ENCODE results near the gene ZBTB7C. TPM values are rescaled to one million over a fixed set of nuclear protein-coding genes. Genes with fewer than 3 reads are reported as not detected.

The ZBTB7C gene
- total RNA-seq, 2 donors from 2014 or later: 0.04 to 0.40 TPM

DNA sequence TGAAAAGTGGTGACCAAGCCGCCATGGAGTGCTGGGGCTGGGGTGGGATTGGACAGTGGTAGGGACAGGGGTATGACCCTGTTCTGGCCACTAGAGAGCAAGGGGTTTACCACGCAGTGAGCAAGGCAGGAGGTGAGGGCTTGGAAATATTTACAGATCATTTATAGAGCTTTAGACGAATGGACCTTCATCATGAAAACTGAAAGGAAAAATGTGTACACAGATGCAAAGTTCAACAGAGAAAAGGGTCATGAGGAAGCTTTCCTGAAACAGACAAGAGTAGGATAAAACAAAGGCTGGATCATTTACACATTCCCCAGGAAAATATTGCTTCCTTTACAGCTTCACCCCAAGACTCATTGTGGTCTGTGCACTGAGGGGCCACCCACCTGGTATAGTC is 348.2 kb downstream of the ZBTB7C start:
- Mint-ChIP-seq H3K36me3 (ENCODE audit: low read depth) (no peaks in the 10 kb centered on the region), H3K27ac (no peak overlapping the region), H3K4me3 (no peak overlapping the region), H3K4me1 (peaks cover 3% of the 10 kb centered on the region), H3K27me3 (peaks cover 33% of the 10 kb centered on the region), H3K9me3 (peaks cover 3% of the 10 kb centered on the region)
- ATAC-seq (replicated peaks): no peak

GRCh38 chr18:48060346-48060745 is 348.8 kb downstream of the ZBTB7C start:
- H3K27ac Mint-ChIP-seq: no peak overlapping the region
- peaks cover 3% of the 10 kb centered on the region for H3K4me1 Mint-ChIP-seq
- peaks cover 3% of the 10 kb centered on the region for H3K9me3 Mint-ChIP-seq
- no peak for ATAC-seq (replicated peaks)
- no peaks in the 10 kb centered on the region for H3K36me3 Mint-ChIP-seq (ENCODE audit: low read depth)
- H3K4me3 Mint-ChIP-seq: no peak overlapping the region
- peaks cover 38% of the 10 kb centered on the region for H3K27me3 Mint-ChIP-seq

GRCh38 chr18:48059455-48060010 is 349.6 kb downstream of the ZBTB7C start:
- no peaks in the 10 kb centered on the region for H3K36me3 Mint-ChIP-seq (ENCODE audit: low read depth)
- ATAC-seq (replicated peaks): no peak
- H3K9me3 Mint-ChIP-seq: peaks cover 3% of the 10 kb centered on the region
- peaks cover 3% of the 10 kb centered on the region for H3K4me1 Mint-ChIP-seq
- H3K27ac Mint-ChIP-seq: no peak overlapping the region
- H3K27me3 Mint-ChIP-seq: peaks cover 43% of the 10 kb centered on the region
- H3K4me3 Mint-ChIP-seq: no peak overlapping the region

DNA sequence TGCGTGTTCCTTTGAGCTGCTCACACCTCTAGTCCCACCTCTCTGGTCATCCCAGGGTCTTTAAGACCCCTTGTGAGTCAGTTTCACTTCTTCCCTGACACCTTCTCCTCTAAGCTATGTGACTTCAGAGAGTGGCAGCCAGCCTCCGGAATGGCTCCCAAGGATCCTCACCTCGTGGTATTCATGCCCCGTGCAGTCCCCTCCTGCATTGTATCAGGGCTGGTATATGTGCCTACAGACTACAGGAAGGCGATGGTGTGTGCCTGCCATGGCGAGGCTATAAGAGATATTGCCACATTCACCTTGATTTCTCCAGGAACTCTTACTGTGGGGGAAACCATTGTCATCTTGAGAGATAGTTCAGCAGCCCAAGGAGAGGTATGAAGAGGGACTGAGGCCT is 350.7 kb downstream of the ZBTB7C start:
- peaks cover 3% of the 10 kb centered on the region for H3K4me1 Mint-ChIP-seq
- ATAC-seq (replicated peaks): no peak
- peaks cover 51% of the 10 kb centered on the region for H3K27me3 Mint-ChIP-seq
- H3K36me3 Mint-ChIP-seq (ENCODE audit: low read depth): no peaks in the 10 kb centered on the region
- no peak overlapping the region for H3K27ac Mint-ChIP-seq
- no peak overlapping the region for H3K4me3 Mint-ChIP-seq
- peaks cover 3% of the 10 kb centered on the region for H3K9me3 Mint-ChIP-seq

- peaks cover 48% of the 10 kb centered on the region for H3K27me3 Mint-ChIP-seq
- ATAC-seq (replicated peaks): no peak
- no peak overlapping the region for H3K27ac Mint-ChIP-seq
- no peak overlapping the region for H3K4me3 Mint-ChIP-seq
- H3K9me3 Mint-ChIP-seq: peaks cover 3% of the 10 kb centered on the region
- no peaks in the 10 kb centered on the region for H3K36me3 Mint-ChIP-seq (ENCODE audit: low read depth)
- peaks cover 3% of the 10 kb centered on the region for H3K4me1 Mint-ChIP-seq
These were observed 352.2 kb downstream of the ZBTB7C start for GRCh38 chr18:48057018-48057417.

DNA sequence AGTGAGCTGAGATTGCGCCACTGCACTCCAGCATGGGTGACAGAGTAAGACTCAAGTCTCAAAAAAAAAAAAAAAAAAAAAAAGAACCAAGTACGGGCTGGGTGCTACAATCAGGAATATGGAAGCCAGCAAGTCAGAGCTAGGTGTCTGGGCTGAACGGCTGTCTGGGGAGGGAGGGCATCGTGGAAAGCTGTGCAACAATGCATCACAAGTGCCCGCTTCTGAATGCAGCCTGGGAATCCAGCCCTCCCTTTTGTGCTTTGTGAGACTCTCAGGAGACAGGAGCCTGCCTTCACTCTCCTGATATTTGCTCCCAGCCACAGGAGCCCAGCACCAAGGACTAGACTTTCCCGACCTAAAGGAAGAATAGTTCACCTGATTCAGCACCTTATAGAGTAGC is 353.8 kb downstream of the ZBTB7C start:
- H3K4me1 Mint-ChIP-seq: no peaks in the 10 kb centered on the region
- H3K4me3 Mint-ChIP-seq: no peak overlapping the region
- no peaks in the 10 kb centered on the region for H3K36me3 Mint-ChIP-seq (ENCODE audit: low read depth)
- peaks cover 53% of the 10 kb centered on the region for H3K27me3 Mint-ChIP-seq
- H3K27ac Mint-ChIP-seq: no peak overlapping the region
- H3K9me3 Mint-ChIP-seq: peaks cover 3% of the 10 kb centered on the region
- no peak for ATAC-seq (replicated peaks)

DNA sequence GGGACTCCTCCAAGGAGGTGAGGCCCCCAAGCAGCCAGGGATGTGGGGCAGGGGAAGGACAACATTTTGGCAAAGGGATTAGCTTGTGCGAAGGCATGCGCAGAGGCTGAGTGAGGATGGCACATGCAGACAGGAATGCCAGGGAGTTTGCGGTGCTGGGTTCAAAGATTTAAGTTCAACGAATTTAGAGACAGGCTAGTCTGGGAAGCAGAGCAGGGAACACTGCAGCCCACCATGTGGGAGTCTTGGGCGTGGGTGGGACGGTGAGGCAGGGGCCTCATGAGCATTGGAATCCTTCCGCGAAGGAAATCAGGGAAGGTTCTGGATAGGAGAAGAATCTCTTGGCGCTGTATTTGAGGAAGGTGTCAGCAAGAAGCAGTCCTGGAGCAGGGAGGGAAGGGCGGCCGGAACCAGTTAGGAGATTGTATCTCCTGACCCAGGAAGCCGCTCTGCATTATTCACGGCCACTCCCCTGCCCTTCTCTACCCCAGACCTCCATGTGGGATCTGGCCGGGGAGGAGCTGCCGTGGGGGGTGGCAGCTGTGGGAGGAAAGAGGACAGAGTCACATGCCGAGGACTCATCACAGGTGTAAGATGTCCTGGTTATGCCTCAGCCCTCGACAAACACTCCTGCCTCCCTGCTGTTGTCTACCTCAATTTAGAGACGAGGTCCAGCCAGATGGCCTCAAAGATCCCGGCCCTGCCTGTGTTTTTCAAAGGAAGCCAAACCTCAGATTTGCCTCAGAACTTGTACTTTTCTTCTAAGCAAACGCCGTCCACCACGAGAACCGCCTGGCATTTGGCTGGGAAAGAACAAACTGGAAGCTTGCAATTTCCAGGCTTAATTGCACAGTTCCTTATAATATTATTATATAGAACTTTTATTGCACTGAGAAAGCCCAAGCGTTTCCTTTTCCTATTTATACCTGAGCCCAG is 355.0 kb downstream of the ZBTB7C start:
- Mint-ChIP-seq H3K36me3 (ENCODE audit: low read depth) (no peaks in the 10 kb centered on the region), H3K27me3 (peaks cover 42% of the 10 kb centered on the region), H3K4me1 (no peaks in the 10 kb centered on the region), H3K4me3 (no peak overlapping the region), H3K9me3 (peaks cover 3% of the 10 kb centered on the region), H3K27ac (no peak overlapping the region)
- ATAC-seq (replicated peaks): no peak

GRCh38 chr18:48052842-48053241 is 356.3 kb downstream of the ZBTB7C start:
- Mint-ChIP-seq H3K4me3 (no peak overlapping the region), H3K4me1 (no peaks in the 10 kb centered on the region), H3K27me3 (peaks cover 35% of the 10 kb centered on the region), H3K36me3 (ENCODE audit: low read depth) (no peaks in the 10 kb centered on the region), H3K9me3 (peaks cover 3% of the 10 kb centered on the region), H3K27ac (no peak overlapping the region)
- ATAC-seq (replicated peaks): no peak

DNA sequence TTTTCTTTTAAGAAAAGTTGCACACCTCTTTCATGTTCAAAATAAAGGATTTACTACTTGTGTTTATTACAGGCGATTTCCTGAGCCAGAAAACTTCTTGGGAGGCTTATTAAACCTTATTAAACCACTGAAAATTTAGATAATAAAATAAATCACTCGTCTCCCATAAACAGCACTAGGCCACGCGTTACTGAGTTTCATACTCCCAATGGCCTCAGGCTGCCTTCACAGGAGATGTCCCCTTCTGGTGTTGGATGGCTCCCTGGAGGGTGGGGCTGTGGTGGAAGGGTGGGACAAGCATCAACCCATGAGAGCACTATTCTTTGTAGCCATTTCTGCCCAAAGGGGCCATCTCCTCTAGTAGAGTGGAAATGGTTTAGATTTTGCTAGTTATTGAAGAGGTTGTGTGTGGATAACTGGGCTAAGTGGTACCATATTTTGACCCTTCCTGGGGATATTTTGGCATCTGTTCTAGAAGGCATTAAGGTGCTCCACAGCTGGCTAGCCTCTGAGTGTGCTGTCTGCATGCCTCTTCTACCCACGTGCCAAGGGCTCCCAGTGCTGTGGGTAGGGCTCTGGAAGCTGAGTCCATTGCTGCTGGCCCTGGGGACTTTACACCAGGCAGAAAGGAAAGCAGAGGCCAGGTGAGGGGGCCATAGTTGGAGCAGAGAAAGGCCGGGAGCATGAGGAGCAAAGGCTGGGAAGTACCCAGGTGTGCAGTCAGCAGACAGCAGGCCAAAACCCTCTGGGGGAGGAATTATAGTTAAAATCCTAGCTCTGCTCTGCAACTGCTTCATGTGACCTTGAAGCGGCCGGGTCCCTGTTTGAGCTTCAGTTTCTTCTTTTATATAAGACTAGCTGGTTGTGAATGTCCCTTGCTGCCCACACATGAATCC is 357.0 kb downstream of the ZBTB7C start:
- H3K27me3 Mint-ChIP-seq: peaks cover 34% of the 10 kb centered on the region
- H3K4me3 Mint-ChIP-seq: no peak overlapping the region
- H3K9me3 Mint-ChIP-seq: peaks cover under 1% of the 10 kb centered on the region
- no peak overlapping the region for H3K27ac Mint-ChIP-seq
- no peak for ATAC-seq (replicated peaks)
- no peaks in the 10 kb centered on the region for H3K4me1 Mint-ChIP-seq
- no peaks in the 10 kb centered on the region for H3K36me3 Mint-ChIP-seq (ENCODE audit: low read depth)

DNA sequence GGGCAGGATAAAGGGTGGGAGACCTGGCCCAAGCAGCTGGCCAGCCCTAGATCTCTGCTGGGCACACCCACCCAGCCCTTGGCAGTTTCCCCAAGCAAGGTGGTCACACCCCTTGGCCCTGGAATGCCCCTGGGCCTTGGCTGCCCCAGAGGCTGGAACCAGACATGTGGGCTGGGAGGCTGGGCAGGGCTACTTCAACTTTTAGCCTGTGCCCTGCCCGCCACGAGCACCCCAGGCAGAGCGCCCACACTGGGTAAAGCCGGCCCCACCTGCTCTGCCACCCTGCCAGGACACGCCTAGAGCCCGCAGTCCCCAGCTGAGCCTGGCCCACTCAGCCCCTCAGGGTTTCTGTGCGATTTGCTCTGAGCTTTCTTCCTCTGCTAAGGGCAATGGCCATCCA is 359.0 kb downstream of the ZBTB7C start:
- H3K36me3 Mint-ChIP-seq (ENCODE audit: low read depth): no peaks in the 10 kb centered on the region
- H3K27me3 Mint-ChIP-seq: peaks cover 33% of the 10 kb centered on the region
- H3K4me1 Mint-ChIP-seq: no peaks in the 10 kb centered on the region
- H3K4me3 Mint-ChIP-seq: no peak overlapping the region
- H3K27ac Mint-ChIP-seq: no peak overlapping the region
- ATAC-seq (replicated peaks): no peak
- H3K9me3 Mint-ChIP-seq: peaks cover 5% of the 10 kb centered on the region

DNA sequence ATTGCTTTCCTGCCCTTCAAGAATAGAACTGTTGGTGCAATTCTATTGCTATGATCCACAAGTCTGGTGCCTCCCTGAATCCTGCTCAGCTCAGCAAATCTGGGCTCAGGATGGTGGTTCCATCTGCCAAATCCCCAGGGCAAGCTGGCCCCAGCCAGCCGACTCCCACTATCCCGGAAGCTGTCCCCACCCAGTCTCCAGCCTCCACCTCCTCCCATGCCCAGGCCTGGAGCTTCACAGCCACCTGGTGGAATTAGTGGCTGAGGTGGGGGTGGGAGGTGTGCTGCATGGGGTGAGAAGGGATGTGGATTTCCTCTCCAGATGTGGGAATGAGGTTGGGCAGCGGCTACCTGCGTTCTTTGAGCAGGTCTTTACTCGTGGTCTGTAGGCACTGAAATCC is 359.4 kb downstream of the ZBTB7C start:
- H3K27me3 Mint-ChIP-seq: peaks cover 29% of the 10 kb centered on the region
- H3K4me3 Mint-ChIP-seq: no peak overlapping the region
- H3K36me3 Mint-ChIP-seq (ENCODE audit: low read depth): no peaks in the 10 kb centered on the region
- H3K4me1 Mint-ChIP-seq: no peaks in the 10 kb centered on the region
- H3K9me3 Mint-ChIP-seq: peaks cover 5% of the 10 kb centered on the region
- no peak for ATAC-seq (replicated peaks)
- H3K27ac Mint-ChIP-seq: no peak overlapping the region

DNA sequence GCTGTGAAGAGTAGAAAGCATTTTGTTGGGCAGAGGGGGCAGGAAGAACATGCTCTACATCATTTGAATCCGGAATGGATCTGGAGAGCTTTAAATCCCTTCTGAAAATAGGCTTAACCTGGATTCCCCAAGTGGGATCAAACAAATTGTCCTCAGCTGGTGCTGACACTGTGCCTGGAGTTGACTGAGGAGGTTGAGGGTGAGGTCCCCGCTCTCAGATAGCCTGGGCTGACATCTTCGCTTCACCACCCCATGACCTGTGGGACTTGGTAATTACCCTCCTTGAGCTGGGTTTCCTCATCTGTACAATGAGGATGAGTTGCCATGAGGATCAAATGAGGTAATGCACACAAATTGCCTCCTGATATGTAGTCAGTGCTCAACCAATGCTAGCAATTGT is 360.9 kb downstream of the ZBTB7C start:
- H3K4me3 Mint-ChIP-seq: no peak overlapping the region
- no peaks in the 10 kb centered on the region for H3K4me1 Mint-ChIP-seq
- H3K36me3 Mint-ChIP-seq (ENCODE audit: low read depth): no peaks in the 10 kb centered on the region
- peaks cover 5% of the 10 kb centered on the region for H3K9me3 Mint-ChIP-seq
- peaks cover 23% of the 10 kb centered on the region for H3K27me3 Mint-ChIP-seq
- no peak overlapping the region for H3K27ac Mint-ChIP-seq
- no peak for ATAC-seq (replicated peaks)

GRCh38 chr18:48046843-48047242 is 362.3 kb downstream of the ZBTB7C start:
- no peak overlapping the region for H3K27ac Mint-ChIP-seq
- H3K9me3 Mint-ChIP-seq: peaks cover 5% of the 10 kb centered on the region
- no peaks in the 10 kb centered on the region for H3K36me3 Mint-ChIP-seq (ENCODE audit: low read depth)
- H3K4me3 Mint-ChIP-seq: no peak overlapping the region
- no peak for ATAC-seq (replicated peaks)
- peaks cover 27% of the 10 kb centered on the region for H3K27me3 Mint-ChIP-seq
- no peaks in the 10 kb centered on the region for H3K4me1 Mint-ChIP-seq

GRCh38 chr18:48045744-48046143 is 363.4 kb downstream of the ZBTB7C start:
- ATAC-seq (replicated peaks): no peak
- peaks cover 20% of the 10 kb centered on the region for H3K27me3 Mint-ChIP-seq
- no peak overlapping the region for H3K4me3 Mint-ChIP-seq
- H3K9me3 Mint-ChIP-seq: peaks cover 5% of the 10 kb centered on the region
- H3K4me1 Mint-ChIP-seq: no peaks in the 10 kb centered on the region
- H3K36me3 Mint-ChIP-seq (ENCODE audit: low read depth): no peaks in the 10 kb centered on the region
- H3K27ac Mint-ChIP-seq: no peak overlapping the region
